GM21423 (cell line): Measurements from ENCODE around the gene PLEKHA6.
"Not testable (repeated sequence)": the region's sequence is repeated elsewhere in the genome, so short reads cannot be mapped to it uniquely, and the experiment has no call there.

ENCODE experiments used
- ATAC-seq: cut with Tn5 transposase; IDR thresholded peaks from one replicate; pipeline ENCODE4 v1.9.1; 2021; ENCODE audit warnings: mild to moderate bottlenecking, moderate library complexity; ENCODE audit not compliant: unreplicated experiment

The PLEKHA6 gene

GRCh38 chr1:204249736-204250427, 109.8 kb downstream of the PLEKHA6 start:
- ATAC-seq, result no peak

GRCh38 chr1:204248954-204249353, 110.8 kb downstream of the PLEKHA6 start:
- no peak for ATAC-seq

DNA sequence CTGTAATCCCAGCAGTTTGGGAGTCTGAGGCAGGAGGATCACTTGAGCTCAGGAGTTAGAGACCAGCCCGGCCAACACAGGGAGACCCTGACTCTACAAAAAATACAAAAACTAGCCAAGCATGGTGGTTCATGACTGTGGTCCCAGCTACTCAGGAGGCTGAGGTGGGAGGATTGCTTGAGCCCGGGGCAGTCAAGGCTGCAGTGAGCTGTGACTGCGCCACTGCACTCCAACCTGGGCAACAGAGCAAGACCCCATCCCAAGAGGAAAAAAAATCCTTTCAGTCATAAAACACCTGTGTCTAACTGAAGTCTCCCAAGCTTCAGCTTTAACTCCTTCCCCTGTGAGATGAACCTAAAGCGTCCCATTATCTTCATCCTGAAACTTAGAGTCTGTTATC, 112.9 kb downstream of the PLEKHA6 start:
- ATAC-seq, result no peak

DNA sequence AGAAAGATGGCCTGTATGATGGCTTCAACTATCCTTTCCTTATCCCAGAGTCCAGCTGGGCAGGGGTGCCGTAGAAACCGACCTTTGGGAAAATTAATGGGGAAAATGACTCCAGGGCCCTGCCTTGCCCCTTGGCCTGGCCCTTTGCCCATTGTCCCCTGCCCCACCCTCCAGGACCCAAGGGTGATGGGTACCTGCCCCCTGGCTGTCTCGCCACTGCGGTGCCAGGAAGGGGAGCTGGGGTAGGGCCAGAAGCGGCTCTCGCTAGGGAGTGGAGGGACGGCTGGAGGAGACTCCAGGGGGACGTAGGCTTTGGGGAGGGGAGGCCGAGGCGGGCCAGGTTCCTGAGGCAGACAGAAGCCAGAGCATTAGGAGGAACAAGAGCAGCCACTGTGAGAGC, 116.8 kb downstream of the PLEKHA6 start:
- no peak for ATAC-seq

GRCh38 chr1:204241914-204242313, 117.8 kb downstream of the PLEKHA6 start:
- no peak for ATAC-seq

GRCh38 chr1:204241050-204241449, 118.7 kb downstream of the PLEKHA6 start:
- ATAC-seq, result no peak

- ATAC-seq, result no peak
Measured at GRCh38 chr1:204240233-204240632, 119.5 kb downstream of the PLEKHA6 start.

- not testable (repeated sequence) for ATAC-seq
Measured at GRCh38 chr1:204239401-204239800, 120.3 kb downstream of the PLEKHA6 start.

DNA sequence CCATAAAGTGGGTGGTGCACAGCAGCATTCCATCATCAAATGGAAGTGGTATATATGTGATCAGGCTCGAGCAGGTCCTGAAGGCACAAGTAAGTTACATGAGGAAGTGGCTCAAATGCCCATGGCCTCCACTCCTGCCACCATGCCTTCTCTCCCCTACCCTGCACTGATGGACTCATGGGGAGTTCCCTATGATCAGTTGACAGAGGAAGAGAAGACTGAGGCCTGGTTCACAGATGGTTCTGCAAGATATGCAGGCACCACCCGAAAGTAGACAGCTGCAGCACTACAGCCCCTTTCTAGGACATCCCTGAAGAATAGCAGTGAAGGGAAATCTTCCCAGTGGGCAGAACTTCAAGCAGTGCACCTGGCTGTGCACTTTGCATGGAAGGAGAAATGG, 121.2 kb downstream of the PLEKHA6 start:
- not testable (repeated sequence) for ATAC-seq

GRCh38 chr1:204237515-204237914, 122.2 kb downstream of the PLEKHA6 start:
- not testable (repeated sequence) for ATAC-seq

DNA sequence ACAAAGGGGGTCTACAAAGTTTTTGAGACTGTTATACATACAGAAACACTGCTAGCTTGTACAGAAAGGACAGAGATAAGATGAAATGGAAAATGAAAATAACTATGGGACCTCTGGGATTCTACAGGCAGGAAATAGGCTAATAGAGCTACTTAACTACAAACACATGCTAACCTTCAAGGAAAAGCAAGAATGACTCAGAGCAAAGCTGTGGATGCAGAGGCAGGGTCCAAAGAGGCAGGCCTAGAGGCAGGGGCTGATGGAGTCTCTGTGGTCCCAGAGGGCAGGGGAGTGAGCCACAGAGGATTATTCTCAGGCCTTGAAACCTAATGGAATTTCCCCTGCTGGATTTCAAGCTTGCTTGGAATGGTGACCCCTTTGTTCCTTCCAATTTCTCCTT, 127.2 kb downstream of the PLEKHA6 start:
- no peak for ATAC-seq

DNA sequence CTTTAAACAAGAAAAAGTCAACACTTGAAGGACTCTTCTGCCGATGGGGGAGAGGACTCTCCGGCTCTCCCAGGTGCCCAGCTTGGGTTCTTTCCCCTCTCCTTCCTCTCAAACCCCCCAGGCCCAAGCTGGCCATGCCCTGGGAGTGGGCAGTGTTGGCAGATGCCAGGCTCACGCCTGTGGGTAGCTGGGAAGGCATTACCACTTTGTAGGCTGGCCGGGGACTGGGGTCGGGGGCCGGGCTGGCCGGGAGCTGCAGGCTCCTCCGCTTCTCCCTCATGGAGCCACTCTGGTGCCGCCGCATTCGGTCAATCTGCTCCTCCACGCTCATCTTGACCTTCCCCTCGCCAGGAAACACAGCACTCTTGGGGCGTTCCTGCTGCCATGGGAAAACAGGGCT, 129.5 kb downstream of the PLEKHA6 start:
- ATAC-seq, result no peak

DNA sequence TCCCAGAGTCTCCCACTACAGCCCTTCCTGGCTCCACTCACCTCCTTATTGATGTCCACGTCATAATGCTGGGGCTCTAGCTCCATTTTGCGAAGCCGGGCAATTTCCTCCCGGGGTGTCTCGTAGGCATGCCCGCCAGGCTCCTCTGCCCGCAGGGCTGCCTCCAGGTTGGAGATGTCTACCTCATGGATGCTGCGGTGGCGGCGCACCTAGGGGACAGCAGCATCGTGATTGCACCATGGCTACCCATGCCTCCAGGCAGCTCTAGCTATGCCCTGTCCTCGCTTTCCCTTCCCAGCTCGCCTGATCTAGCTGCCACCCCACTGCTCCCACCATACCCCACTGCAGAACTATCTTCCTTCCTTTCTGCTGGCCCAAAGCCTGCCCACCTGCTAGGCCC, 130.8 kb downstream of the PLEKHA6 start:
- no peak for ATAC-seq

- no peak for ATAC-seq
Measured at GRCh38 chr1:204227996-204228785, 131.5 kb downstream of the PLEKHA6 start.

GRCh38 chr1:204227351-204227750, 132.4 kb downstream of the PLEKHA6 start:
- no peak for ATAC-seq

- ATAC-seq, result no peak
Measured at GRCh38 chr1:204225841-204226735, 133.6 kb downstream of the PLEKHA6 start.

DNA sequence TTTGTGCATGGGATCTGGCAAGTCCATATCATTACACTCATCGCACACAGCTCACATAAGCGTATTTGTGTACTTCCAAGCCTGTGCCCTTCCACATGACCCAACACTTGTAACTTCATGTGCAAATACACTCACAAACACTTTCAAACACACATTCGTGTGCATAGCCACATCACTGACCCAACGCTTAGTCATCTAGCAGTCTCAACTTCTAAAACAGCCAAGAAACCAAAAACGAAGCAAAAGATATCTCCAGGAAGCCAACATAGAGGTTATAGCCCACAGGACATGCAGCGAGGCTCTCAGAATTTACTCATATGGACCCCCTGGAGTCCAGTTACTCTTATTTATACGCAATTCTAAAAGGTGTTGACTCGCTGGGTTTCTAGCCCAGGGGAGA, 135.1 kb downstream of the PLEKHA6 start:
- no peak for ATAC-seq

GRCh38 chr1:204223129-204223860, 136.4 kb downstream of the PLEKHA6 start:
- no peak for ATAC-seq

- no peak for ATAC-seq
Measured at GRCh38 chr1:204222764-204223055, 137.0 kb downstream of the PLEKHA6 start.

- ATAC-seq, result no peak
Measured at GRCh38 chr1:204222006-204222763, 137.5 kb downstream of the PLEKHA6 start.
